HS-5 (cell line): Measurements from ENCODE around the gene USP47.
A peak's percentile ranks its signal among the peaks of the same experiment; 100 is the strongest.

ENCODE experiments used
- DNase-seq: peaks from one replicate; pipeline ENCODE4 v3.0.0-alpha.2; 2012; ENCODE audit warnings: low read depth

The USP47 gene

GRCh38 chr11:11981364-11981763, 139.6 kb downstream of the USP47 start:
- no peak for DNase-seq

- DNase-seq = no peak
These were observed 140.1 kb downstream of the USP47 start for GRCh38 chr11:11981840-11982239.

GRCh38 chr11:11982461-11982860, 140.7 kb downstream of the USP47 start:
- DNase-seq = no peak

- DNase-seq = no peak
These were observed 141.2 kb downstream of the USP47 start for GRCh38 chr11:11982975-11983374.

- no peak for DNase-seq
These were observed 141.7 kb downstream of the USP47 start for GRCh38 chr11:11983427-11983826.

GRCh38 chr11:11984563-11984962, 142.8 kb downstream of the USP47 start:
- no peak for DNase-seq

GRCh38 chr11:11985016-11985715, 143.4 kb downstream of the USP47 start:
- no peak for DNase-seq

- no peak for DNase-seq
These were observed 144.5 kb downstream of the USP47 start for GRCh38 chr11:11985954-11986949.

GRCh38 chr11:11987503-11988022, 145.8 kb downstream of the USP47 start:
- DNase-seq = no peak

- DNase-seq = no peak
These were observed 146.4 kb downstream of the USP47 start for GRCh38 chr11:11988099-11988651.

GRCh38 chr11:11988681-11989261, 147.0 kb downstream of the USP47 start:
- DNase-seq = no peak

GRCh38 chr11:11989774-11990744, 148.3 kb downstream of the USP47 start:
- DNase-seq = no peak

GRCh38 chr11:11992257-11993212, 150.8 kb downstream of the USP47 start:
- no peak for DNase-seq

GRCh38 chr11:11993839-11994238, 152.1 kb downstream of the USP47 start:
- no peak for DNase-seq

- no peak for DNase-seq
These were observed 153.8 kb downstream of the USP47 start for GRCh38 chr11:11995601-11996000.

- DNase-seq = no peak
These were observed 154.7 kb downstream of the USP47 start for GRCh38 chr11:11996321-11997048.

- DNase-seq = no peak
These were observed 155.2 kb downstream of the USP47 start for GRCh38 chr11:11997049-11997322.

GRCh38 chr11:11998091-11998781, 156.5 kb downstream of the USP47 start:
- peak; percentile 91 for DNase-seq

- DNase-seq = no peak
These were observed 159.4 kb downstream of the USP47 start for GRCh38 chr11:12001186-12001585.
